PFSK-1 (cell line): Measurements from ENCODE around the gene FAM180A.

ENCODE experiments used
- FOXP2 ChIP-seq: optimal IDR thresholded peaks from 2 replicates; pipeline ENCODE3; 2011; ENCODE audit warnings: borderline replicate concordance, control low read depth, inconsistent platforms; ENCODE audit not compliant: insufficient read depth; ENCODE audit errors: extremely low read length, extremely low read depth
- POLR2AphosphoS5 ChIP-seq: IDR thresholded peaks from 2 replicates; pipeline ENCODE4 v1.6.1; 2012; ENCODE audit warnings: low read depth, mild to moderate bottlenecking, control low read depth, low read length, moderate library complexity
- REST ChIP-seq, 2 experiments: IDR thresholded peaks; 2 replicates each; pipeline versions ENCODE4 v1.6.1 to v1.8.0; 2011 to 2012; ENCODE audit warnings: low read depth in 2 of 2, low read length in 2 of 2, control low read depth in 1 of 2, inconsistent platforms in 1 of 2, mild to moderate bottlenecking in 1 of 2, moderate library complexity in 1 of 2; ENCODE audit not compliant: insufficient read depth in 1 of 2
- SIN3A ChIP-seq: IDR thresholded peaks from 2 replicates; pipeline ENCODE4 v1.6.1; 2012; ENCODE audit warnings: mild to moderate bottlenecking, low read length, moderate library complexity, borderline replicate concordance; ENCODE audit not compliant: insufficient read depth
- TAF1 ChIP-seq: IDR thresholded peaks from 2 replicates; pipeline ENCODE4 v1.6.1; 2012; ENCODE audit warnings: low read length, control low read depth, borderline replicate concordance; ENCODE audit not compliant: insufficient read depth

The FAM180A gene

DNA sequence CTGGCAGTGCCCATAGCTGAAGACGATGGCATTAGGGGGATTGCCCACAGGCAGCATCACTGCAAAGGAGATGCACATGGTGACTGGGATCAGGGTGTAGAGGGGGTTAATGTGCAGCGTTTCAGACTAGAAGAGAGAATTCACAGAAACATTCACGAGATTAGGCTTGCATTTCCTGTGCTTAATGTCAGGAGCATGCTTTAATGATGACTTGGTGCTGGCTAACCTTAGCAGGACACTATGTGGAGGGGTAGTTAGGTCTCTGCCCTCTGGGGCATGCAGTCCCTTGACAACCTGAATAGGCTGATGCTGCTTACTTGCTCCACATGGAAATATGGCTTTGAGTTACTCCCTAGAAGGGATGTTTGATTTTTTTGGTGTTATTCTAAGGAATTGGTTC lies 64.5 kb downstream of the FAM180A start:
- TF ChIP-seq POLR2AphosphoS5 (no peak), SIN3A (no peak), REST (IDR thresholded peaks at IDR 0.05; ENCODE audit: insufficient read depth in 1 of 2, low read depth in 2 of 2, low read length in 2 of 2) (no peak), FOXP2 (no peak)

- TF ChIP-seq SIN3A: no peak
- TF ChIP-seq REST (IDR thresholded peaks at IDR 0.05; ENCODE audit: insufficient read depth in 1 of 2, low read depth in 2 of 2, low read length in 2 of 2): 0 out of 4 replicates have a peak, but pooled peaks of 1 of the 2 experiments have one; percentile 28
Observed at GRCh38 chr7:135683609-135684008, 65.0 kb downstream of the FAM180A start.

DNA sequence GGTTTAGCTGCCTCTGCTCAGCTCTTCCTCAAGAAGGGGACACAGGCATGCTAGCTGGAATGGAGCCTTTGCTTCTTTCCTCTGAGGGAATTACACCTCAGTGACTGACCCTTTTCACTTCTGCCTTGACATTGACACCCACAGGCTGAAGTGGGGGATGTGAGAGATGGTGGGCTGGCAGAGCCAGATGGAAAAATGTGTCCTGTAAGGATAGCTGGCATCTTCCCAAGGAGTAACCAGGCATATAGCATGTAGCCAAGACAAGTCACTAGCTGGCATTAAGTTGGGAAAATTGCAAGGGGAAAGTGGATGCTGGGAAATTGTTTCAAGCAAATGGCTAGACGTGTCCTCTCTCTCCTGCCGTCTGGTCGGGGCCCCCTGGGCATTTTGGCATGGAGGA lies 66.4 kb downstream of the FAM180A start:
- TF ChIP-seq FOXP2: no peak
- no peak for TF ChIP-seq POLR2AphosphoS5
- TF ChIP-seq SIN3A: no peak
- TF ChIP-seq TAF1: no peak
- TF ChIP-seq REST (IDR thresholded peaks at IDR 0.05; ENCODE audit: insufficient read depth in 1 of 2, low read depth in 2 of 2, low read length in 2 of 2): no peak

GRCh38 chr7:135681762-135682161 lies 66.9 kb downstream of the FAM180A start:
- no peak for TF ChIP-seq TAF1
- no peak for TF ChIP-seq SIN3A
- TF ChIP-seq REST (IDR thresholded peaks at IDR 0.05; ENCODE audit: insufficient read depth in 1 of 2, low read depth in 2 of 2, low read length in 2 of 2): no peak
- TF ChIP-seq FOXP2: no peak
- no peak for TF ChIP-seq POLR2AphosphoS5
